HG03520 (cell line): ENCODE data around the gene TRPM3.

ENCODE experiments used
- ATAC-seq: cut with Tn5 transposase; IDR thresholded peaks from one replicate; pipeline ENCODE4 v1.9.1; 2021; ENCODE audit warnings: mild to moderate bottlenecking, moderate library complexity; ENCODE audit not compliant: unreplicated experiment

The TRPM3 gene

DNA sequence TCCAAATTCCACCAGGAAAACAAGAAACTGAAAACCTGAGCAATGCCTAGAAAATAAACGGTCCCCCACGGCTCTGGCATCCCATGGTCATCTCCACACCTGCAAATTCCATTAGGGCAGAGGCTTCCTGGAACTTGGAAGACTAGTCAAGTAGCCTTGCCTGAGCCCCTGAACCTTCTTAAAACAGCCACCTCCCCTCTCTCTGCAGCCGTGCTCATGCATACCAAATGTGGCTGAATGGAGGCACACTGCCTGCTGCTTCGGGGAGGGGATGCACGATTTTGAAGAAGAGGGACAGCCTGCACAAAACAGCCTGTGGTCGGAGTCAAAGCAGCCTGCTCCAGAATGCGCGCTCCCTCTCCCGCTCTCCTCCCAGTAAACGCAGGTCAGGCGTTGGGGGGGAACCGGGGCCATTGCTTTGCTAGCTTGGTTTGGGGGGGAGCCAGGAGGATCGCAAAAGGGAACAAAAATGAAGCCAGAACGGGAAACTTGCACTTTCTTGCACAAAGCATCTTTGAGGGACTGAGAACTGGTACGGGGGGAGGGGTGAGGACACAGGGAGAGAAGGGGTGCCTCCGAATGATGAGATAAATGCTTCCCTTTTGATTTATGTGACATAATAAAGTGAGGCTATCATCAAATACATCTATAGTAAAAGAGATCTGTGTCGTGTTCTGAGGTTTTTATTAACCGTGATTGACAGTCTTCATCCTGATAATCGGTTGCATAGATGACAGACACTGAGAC is at the start of gene TRPM3:
Gene TRPM3, minus strand, starts transcription at position 347 of the 747 bp plus-strand sequence. Its CDS starts 267 bp downstream, at position 80.
- no peak for ATAC-seq

DNA sequence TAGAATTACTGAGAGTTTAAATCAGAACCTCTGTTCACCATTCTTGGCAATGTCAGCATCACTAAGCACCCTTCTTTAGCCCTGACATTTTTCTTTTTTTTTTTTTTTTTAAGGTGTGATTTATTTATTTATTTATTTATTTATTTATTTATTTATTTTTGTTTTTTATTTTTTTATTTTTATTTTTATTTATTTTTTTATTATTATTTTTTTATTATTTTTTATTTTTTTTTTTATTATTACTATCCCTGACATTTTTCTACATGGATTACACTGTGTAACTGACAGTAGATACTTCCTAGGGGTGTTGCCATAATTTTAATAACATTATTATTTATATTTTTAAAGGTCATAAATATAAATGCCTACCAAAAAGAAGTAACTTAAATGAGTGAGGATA is 47.0 kb upstream of the TRPM3 start:
- ATAC-seq: no peak

DNA sequence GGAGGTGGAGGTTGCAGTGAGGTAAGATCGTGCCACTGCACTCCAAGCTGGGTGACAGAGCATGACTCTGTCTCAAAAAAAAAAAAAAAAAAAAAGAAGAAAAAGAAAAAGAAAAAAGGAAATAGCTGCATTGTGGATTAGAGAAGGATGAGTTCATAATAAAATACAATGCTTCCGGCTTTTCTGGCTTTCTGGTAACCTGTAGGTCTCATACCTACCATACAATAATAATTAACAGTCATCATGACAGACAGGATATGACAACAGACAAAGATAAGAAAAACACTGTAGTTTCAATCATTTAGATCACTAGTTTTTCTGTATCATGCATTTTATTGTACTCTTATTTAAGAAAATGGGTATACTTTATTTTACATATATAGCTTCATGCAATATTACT is 40.7 kb upstream of the TRPM3 start:
- no peak for ATAC-seq

DNA sequence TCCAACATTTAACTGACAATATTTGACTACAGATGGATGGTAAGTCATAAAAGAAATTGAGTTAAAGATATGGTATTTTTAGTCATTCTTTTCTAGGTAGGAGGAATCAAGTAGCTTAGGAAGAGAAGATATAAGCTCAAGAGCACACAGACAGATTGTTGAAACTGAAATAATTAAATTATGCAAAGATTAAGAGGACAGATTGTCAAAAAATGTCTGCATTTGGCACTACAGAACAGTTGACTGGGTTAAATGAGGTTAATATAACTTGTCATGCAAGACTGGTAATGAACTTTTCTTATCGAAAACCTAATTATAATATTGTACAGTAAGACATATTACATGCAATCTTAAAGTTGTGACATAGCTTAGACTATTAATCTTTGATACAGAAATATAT is 36.3 kb upstream of the TRPM3 start:
- ATAC-seq: no peak

DNA sequence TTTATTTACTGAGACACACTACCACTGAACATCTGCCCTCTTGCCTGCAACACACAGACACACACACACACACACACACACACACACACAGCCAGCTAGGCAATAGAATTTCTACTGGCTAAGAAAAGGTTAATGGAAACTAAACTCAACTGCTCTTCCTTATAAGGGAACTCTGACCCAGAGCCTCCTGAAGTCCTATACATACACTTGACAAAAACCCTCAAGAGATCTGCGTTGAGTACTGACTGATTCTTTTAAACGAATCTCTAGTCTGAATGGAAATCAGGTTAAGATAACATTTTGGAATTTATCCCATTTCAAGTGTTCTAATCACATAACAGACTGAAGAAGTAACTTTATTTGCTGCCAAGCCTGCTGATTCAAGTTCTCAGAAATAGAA is 25.9 kb upstream of the TRPM3 start:
- no peak for ATAC-seq

DNA sequence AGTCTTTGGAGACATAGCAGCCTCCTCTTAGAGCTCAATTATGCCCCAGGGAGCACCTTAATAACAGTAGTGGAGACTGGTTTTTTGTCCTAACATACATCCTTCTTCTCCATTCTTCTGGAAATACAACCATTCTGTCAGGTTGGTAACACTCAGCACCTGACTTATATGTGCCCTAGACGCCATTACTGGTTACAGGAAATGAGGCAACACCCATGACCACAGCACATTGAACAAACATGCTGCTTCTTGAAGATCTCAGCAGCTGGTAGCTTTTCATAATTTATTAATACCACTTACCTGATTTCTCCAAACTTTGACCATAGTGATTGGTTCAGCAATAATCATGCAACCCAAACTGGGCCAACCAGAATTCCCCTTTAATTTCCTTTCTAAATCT is 25.1 kb upstream of the TRPM3 start:
- ATAC-seq: no peak

DNA sequence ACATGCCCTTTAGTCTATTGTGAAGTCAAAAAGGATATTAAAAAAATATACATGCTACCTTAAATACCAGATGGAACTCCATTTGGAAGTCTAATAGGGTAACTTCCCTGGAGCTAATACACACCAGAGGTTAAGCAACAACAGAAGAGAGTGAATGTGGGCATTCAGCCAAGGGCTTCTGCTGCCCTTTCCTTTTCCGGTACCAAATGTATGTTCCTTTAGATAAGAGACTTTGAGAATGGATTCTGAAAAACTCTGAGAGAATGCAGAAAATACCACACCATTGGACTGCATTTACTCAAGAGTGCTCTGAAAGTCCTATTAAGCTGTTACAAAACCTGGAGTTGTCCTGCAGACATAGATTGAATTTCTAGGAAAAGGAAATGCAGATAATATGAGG is 23.8 kb upstream of the TRPM3 start:
- no peak for ATAC-seq

DNA sequence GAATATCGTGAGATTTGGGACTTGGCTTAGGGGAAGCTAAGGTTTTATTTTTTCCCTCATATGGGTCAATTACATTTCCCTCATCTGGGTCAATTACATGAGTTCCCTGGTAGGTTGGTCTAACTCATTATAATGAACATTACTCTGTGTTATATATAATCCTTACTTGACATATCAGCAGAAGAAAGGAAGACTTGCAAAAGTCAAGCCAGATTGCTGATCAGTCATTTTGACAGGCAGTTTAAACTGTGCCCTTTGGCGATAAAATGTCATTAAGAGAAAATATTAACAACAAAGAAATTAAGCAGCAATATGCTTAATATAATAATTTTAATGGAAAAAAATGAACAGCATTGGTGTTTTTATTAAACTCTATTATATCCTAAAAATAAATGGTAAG is 23.1 kb upstream of the TRPM3 start:
- ATAC-seq: no peak

DNA sequence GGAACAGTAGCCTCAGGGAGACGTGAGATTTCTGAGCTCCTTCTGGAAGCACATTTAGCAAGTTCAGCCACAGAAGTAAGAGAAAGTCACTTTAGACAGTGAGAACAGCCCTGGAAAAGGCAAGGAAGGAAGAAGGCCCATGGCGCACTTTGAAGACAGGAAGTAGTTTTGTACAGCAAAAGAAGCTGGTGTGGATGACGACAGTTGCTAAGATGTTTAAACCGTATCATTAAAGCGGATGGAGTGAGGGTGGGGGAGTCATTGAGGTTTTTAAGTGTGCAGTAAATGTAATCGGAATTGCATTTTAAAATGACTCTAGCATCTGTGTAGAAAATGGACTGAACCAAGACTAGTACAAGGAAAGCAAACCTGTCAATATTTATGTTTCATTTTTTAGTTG is 15.3 kb upstream of the TRPM3 start:
- no peak for ATAC-seq

DNA sequence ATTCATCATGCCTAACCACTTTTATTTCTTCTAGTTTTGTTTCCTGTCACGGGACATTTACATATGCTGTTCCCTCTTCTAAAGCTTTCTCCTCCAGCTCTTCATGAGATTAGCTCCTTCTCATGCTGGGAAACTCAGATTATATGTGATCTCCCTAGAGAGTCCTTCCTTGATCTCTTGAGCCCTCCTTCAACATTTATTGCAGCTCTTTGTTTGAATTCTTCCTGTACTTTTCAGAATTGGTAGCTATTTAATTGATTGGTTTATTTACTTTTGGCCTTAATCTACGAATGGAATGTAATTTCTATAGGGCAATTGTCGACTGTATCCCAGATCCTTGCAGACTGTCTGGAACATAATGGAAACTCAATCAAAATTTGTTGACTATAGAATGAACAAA is 9.7 kb upstream of the TRPM3 start:
- ATAC-seq: no peak

DNA sequence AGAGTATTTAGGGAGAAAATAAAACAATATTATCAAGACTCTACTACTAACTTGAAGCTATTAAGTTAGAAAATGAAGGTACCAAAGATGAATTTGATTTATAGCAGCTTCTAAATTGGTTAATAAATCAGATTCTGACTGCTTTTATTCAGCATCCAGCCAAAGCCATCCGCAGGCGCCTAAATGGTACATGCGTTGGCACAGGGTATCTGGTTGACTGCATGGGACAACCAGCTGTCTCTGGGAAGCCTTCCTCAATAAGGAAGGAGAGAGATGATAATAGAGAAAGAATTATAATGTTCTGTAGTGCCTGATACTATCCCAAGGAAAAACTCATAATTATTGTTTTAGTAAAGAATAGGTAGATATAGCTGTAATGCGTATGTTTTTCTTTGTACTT is 9.1 kb upstream of the TRPM3 start:
- ATAC-seq: no peak

DNA sequence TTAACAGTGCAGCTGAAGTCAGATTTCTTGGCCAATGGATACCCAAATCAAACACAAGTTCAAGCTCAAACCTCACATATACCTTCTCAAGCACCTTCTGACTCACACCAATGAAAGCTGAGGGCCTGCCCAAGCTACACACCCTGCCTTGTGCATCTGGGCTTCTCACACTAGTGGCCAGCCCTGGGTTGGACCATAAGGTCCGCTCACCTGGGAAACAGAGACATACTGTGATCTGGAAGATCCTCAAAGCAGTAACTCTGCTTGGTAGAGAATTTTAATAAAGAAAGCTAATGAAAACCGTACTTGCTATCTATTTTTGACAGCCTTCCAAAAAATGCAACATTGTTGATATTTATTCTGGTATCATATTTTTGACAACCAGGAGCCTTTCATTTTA is 7.4 kb upstream of the TRPM3 start:
- no peak for ATAC-seq

DNA sequence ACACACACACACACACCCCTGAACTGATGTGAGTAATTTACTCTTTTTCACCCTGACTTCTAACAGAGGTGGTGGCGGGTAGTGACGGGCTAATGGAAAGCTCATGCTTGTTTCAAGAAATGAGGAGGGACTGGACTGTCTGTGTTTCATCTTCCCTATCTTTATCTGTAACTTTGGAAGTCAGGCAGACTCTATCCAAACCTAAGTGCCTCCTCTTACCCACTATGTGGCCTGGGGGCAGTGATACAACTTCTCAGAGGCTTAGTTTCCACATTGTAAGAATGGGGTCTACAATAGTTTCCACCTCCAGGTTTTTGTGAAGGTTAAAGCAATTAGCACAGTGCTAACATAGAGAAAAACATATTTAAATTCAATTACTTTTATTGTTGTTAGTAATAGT is 5.9 kb upstream of the TRPM3 start:
- no peak for ATAC-seq

DNA sequence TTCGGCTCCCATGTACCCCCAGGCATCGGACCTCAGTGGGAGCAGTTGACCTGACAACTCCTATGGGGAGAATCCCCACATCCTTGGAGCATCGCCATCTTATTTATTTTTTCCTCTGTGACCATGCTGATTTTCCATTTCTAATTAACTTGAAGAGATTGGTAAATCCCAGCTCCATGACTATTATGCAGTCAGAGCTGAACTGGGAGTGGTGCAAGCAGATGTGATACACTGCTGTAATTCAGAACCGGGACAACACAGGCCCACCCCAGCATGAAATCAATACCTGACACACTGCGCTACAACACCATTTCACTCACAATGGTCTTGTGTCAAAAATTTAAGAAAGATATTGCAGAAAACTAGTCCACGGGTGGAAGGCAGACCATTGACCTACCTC is 1.0 kb upstream of the TRPM3 start:
- ATAC-seq: no peak

DNA sequence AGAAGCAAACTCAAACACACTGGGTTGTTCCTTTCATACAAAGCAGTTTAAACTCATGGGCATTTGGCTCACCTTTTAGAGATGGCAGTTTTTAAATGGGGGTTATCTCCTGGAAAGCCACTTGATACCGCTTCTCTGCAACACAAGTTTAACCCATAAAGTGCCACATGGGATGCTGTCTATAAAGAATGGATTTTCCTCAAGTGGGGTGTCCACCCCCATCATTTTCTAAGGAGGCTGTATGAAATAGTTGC is 528 bp upstream of the TRPM3 start:
- ATAC-seq: no peak

DNA sequence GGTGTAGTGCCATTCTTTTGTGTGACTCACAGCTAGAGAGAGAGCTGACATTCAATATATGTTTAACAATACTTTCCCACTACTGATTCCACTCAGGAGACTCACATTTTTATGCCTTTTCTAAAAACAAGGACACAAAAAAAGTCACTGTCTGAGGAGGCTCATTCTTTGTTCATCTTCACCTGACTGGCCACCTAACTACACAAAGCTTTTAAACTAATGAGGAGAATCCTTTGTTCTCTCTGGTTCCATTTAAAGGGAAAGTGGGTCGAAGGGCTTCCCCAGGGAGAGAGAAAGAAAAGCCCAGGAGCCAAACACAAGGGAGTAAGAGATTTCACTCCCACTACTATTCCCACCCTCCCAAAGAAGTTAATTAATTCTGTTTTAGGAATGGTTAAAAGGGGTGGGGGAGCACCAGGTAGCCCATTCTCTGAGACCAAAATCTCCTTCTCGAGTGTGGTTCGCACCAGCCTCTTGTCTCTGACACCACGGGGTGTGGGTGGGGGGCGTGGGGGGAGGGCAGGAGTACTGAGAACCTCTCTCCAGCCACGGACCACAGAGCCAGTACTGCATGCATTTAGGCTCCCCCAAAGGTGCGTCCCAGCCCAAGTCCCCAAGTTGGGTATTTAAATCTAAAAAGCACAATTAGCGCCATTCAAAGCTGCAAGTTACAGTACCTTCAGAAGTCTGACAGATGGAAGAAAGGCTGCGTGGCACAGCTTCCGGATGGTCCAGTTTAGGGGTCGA is 747 bp downstream of the TRPM3 start:
- no peak for ATAC-seq

DNA sequence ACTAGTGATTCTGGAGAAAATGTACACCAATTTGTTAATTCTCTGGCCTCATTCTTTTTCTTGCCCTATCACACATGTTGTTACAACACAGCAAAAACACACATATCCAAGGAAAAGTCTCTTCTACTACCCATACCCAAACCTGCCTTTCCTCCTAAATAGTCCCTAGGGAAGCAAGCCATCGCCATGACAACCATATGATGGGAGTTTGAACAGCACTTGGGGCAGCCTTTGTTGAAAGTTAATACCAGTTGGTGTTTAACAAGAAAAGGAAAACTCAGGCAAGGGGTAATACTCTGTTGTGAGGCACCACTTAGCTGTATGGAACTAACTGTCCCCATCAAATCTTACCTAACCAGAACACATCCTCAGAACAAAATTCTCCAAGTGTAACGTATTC is 1.7 kb downstream of the TRPM3 start:
- ATAC-seq: no peak

DNA sequence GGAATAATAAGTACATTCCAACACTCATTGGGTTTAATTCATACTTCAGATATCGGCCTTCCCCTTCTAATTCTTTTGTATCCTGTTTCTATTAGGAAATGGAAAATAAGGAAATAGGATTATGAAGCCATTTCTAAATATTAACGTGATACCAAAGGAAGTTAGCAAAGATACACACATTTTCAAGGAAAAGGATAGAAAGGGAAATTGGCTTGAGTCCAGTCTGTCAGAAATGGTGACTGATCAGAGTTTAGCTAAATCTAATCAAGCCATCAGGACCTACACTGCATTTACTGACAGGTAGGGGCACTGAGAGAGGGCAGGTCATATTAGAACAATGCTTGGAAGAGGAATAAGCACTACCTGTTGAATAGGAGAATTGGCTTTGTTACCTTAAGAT is 3.1 kb downstream of the TRPM3 start:
- no peak for ATAC-seq

DNA sequence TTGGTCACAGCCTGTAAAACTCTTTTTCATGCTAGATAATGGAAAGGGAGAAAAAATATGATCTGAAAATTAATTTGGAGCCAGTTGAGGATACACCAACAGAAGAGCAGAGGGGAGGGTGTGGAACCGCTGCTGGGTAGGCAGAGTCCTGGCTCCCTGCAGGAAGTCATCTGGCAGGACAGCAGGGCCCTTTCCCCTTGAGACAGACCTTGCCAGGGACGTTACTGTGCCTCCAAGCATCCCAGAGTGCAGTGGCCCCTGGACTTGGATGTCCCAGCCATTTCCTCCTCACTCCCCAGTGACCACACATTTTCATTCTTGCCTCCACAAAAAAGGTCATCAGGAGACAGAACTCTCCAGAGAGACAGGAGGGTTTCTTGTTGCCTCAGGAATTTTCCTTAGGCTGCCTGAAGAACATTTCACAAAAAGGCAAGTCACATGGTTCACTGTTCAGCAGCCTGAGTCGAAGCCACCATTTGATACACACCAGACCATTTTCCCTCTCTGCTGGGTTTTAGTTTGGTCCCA is 5.9 kb downstream of the TRPM3 start:
- ATAC-seq: no peak

DNA sequence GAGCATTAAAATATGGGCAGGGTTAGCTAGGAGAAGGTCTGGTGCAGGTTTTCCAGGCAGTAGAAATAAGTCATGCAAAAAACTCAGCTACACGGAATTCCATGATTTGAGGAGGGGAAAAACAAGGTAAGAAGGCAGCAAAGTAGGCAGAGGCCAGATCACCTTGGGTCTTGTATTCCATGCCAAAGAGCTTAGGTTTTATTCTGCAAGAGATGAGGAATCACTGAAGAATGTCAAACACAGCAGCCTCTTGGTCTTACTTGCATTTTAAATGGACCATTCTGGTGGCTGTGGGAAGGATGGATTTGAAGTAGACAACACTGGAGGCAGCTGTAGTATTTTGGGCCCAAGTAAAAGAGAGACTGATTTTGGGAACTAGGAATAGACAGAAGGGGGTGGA is 8.6 kb downstream of the TRPM3 start:
- no peak for ATAC-seq

DNA sequence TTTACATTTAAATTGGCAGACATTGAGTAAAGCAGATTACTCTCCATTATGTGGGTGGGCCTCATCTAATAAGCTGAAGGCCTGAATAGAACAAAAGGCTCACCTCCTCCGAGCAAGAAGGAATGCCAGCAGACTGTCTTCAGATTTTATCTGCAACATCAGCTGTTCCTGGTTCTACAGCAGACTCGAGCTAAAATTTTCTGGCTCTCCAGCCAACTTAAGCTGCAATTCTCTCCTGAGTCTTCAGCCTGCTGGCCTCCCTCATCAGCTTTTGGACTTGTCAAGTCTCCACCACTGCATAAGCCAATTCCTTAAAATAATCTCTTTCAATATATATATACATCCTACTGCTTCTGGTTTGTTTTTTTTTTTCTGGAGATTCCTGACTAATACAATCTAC is 12.5 kb downstream of the TRPM3 start:
- ATAC-seq: no peak

DNA sequence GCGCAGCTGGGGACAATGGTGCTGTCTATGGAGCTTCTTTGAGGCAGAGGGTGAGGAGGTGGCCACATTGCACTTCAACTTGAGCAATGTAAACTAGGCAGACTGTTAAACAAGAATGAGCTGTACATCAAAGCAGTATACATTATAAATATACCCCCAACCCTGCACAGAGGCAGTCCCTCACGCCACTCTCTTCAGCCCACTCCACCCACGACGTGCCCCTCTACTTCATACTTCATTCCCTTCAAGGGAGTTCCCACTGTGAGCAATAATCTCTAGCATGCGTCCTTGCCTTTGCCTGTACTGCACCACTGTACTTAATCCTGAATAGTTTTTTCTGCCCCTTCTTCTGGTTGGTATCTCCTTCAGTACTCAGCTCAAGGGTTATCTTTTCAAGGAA is 14.4 kb downstream of the TRPM3 start:
- no peak for ATAC-seq

DNA sequence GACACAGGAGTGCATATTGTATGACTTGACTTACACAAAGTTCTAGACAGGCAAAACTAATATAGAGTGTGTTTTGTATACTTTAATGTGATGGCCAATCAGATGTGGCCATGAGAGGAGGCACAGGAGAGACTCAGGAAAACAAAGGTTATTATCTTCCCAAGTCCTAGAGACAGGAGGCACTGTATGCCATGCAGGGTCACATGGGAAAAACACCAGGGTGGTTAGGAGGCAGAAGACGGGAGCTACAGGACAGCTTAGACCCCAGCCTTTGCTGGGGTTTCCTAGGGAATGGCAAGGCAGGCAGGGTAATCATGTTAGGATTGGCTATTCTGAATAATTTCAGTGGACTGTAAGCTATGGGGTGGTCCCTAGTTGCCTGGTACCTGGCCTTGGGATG is 16.2 kb downstream of the TRPM3 start:
- ATAC-seq: no peak
